ENCODE data around the gene SPTAN1.

Gene SPTAN1

DNA sequence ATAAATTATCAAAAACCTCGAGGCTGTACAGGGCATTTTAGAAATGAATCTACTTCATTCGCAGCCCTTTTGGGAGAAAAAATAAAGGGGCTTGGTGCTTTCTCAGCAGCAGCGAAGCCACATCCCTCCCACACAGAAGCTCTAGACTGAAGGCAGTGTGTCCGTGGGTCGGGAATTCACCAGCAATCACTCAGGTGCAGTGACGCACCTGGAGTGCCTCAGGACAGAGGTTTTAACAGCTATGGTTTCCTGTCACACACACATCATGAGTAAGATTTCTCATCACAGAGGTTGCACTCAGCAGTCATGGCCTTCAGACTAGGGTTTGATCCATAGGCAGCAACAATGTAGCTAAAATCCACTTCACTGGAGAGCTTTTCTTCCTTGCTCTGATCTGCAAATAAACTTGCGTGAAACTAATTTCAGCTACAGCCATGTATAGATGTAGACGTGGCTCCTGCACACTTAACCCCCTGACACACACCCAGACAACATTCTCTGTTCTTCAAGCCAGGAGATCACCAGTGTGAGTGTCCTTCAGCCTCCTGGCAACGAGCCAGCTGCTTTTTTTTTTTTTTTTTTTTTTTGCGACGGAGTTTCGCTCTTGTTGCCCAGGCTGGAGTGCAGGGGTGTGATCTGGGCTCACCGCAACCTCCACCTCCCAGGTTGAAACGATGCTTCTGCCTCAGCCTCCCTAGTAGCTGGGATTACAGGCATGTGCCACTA lies 69.5 kb downstream of the SPTAN1 start:
- Histone ChIP-seq H2AFZ (ENCODE audit: low read length) (no peak overlapping the region), H3K4me1 (ENCODE audit: insufficient read depth, low read length, severe bottlenecking) (no peaks in the 10 kb centered on the region), H3K4me3 (ENCODE audit: low read depth, low read length, poor library complexity, severe bottlenecking) (no peak overlapping the region), H3K9ac (ENCODE audit: low read length) (no peak overlapping the region), H3K79me2 (ENCODE audit: insufficient read depth, low read length) (no peaks in the 10 kb centered on the region), H3F3A (ENCODE audit: insufficient read depth, low read length) (no peaks in the 10 kb centered on the region), H4K20me1 (ENCODE audit: insufficient read depth, low read length) (no peaks in the 10 kb centered on the region), H3K36me3 (ENCODE audit: insufficient read depth, low read length) (peaks cover 78% of the 10 kb centered on the region), H3K27ac (ENCODE audit: low read depth, low read length, poor library complexity, severe bottlenecking) (no peak overlapping the region), H3K4me2 (ENCODE audit: low read length) (no peak overlapping the region), H3K9me2 (ENCODE audit: low read depth, low read length) (no peaks in the 10 kb centered on the region), H3K9me3 (ENCODE audit: low read length) (no peaks in the 10 kb centered on the region), H3K27me3 (ENCODE audit: insufficient read depth, low read length) (no peaks in the 10 kb centered on the region)
- TF ChIP-seq, protein P1, sequence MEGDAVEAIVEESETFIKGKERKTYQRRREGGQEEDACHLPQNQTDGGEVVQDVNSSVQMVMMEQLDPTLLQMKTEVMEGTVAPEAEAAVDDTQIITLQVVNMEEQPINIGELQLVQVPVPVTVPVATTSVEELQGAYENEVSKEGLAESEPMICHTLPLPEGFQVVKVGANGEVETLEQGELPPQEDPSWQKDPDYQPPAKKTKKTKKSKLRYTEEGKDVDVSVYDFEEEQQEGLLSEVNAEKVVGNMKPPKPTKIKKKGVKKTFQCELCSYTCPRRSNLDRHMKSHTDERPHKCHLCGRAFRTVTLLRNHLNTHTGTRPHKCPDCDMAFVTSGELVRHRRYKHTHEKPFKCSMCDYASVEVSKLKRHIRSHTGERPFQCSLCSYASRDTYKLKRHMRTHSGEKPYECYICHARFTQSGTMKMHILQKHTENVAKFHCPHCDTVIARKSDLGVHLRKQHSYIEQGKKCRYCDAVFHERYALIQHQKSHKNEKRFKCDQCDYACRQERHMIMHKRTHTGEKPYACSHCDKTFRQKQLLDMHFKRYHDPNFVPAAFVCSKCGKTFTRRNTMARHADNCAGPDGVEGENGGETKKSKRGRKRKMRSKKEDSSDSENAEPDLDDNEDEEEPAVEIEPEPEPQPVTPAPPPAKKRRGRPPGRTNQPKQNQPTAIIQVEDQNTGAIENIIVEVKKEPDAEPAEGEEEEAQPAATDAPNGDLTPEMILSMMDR (IDR thresholded peaks at IDR 0.05; ENCODE audit: low read length) = no peak
- TF ChIP-seq EZH2 (IDR thresholded peaks at IDR 0.05; ENCODE audit: borderline replicate concordance, low read length) = no peak

DNA sequence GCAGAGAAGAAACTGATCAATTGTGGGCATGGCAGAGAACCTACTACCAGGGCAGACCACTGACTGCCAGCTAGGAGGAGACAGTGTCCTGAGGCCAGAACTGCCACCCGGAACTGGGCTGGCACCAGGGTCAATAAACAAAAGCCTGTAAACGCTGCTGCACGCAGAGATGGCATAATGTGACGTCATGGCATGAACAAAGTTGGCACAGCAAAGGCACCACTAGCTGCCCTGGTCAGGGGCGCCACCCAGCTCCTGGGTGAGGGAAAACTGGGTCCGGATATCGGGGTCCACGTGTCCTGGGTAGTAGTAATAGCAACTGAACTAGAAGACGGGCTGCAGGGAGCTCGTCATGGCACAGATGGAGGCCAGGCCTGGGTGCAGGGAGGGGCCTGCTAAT lies 72.2 kb downstream of the SPTAN1 start:
- H4K20me1 ChIP-seq (ENCODE audit: insufficient read depth, low read length) = no peaks in the 10 kb centered on the region

DNA sequence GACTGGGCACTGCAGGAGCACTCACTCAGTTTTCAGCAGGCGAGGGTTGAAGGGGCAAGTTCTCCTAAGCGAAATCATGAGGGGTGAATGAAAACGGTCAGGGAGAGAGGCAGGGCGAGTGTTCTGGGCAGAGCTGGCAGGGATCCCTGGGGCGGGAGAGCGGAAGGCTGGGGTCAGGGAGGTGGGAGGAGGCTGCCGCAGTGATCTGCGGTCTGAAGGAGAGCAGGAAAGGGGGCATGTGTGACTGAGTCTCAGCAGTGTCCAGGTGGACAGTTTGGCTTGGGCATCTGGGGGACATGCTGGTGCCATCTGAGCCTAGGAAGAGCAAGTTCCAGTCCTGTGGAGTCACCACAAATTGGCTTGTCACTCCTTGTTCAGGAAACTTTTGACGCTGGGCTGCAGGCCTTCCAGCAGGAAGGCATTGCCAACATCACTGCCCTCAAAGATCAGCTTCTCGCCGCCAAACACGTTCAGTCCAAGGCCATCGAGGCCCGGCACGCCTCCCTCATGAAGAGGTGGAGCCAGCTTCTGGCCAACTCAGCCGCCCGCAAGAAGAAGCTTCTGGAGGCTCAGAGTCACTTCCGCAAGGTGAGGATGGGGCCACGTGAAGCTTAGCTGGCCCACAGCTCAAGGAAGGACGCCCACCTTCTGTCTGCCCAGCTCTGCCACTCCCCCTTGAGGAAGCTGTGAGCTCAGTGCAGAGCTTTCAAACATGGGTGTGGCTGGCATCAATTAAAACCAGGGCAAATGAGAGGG lies 73.2 kb downstream of the SPTAN1 start:
- no peak overlapping the region for H3K9ac ChIP-seq (ENCODE audit: low read length)
- no peak overlapping the region for H3K4me2 ChIP-seq (ENCODE audit: low read length)
- H3K79me2 ChIP-seq (ENCODE audit: insufficient read depth, low read length) = no peaks in the 10 kb centered on the region
- TF ChIP-seq, protein P1 (IDR thresholded peaks at IDR 0.05; ENCODE audit: low read length) = 0 out of 2 replicates have a peak, but pooled peaks have one; percentile 14
- no peak for TF ChIP-seq EZH2 (IDR thresholded peaks at IDR 0.05; ENCODE audit: borderline replicate concordance, low read length)
- H3K36me3 ChIP-seq (ENCODE audit: insufficient read depth, low read length) = peaks cover 68% of the 10 kb centered on the region
- H4K20me1 ChIP-seq (ENCODE audit: insufficient read depth, low read length) = no peaks in the 10 kb centered on the region
- H3K9me3 ChIP-seq (ENCODE audit: low read length) = no peaks in the 10 kb centered on the region
- no peaks in the 10 kb centered on the region for H3F3A ChIP-seq (ENCODE audit: insufficient read depth, low read length)
- H2AFZ ChIP-seq (ENCODE audit: low read length) = no peak overlapping the region
- no peak overlapping the region for H3K27ac ChIP-seq (ENCODE audit: low read depth, low read length, poor library complexity, severe bottlenecking)
- no peaks in the 10 kb centered on the region for H3K4me1 ChIP-seq (ENCODE audit: insufficient read depth, low read length, severe bottlenecking)
- no peak overlapping the region for H3K4me3 ChIP-seq (ENCODE audit: low read depth, low read length, poor library complexity, severe bottlenecking)
- no peaks in the 10 kb centered on the region for H3K9me2 ChIP-seq (ENCODE audit: low read depth, low read length)
- no peaks in the 10 kb centered on the region for H3K27me3 ChIP-seq (ENCODE audit: insufficient read depth, low read length)

More for the DNA sequence above, 72.2 kb downstream of the SPTAN1 start:
- Histone ChIP-seq H3K4me1 (ENCODE audit: insufficient read depth, low read length, severe bottlenecking) (no peaks in the 10 kb centered on the region), H3K36me3 (ENCODE audit: insufficient read depth, low read length) (peaks cover 69% of the 10 kb centered on the region), H3F3A (ENCODE audit: insufficient read depth, low read length) (no peaks in the 10 kb centered on the region), H2AFZ (ENCODE audit: low read length) (no peak overlapping the region), H3K4me2 (ENCODE audit: low read length) (no peak overlapping the region), H3K9ac (ENCODE audit: low read length) (no peak overlapping the region), H3K27me3 (ENCODE audit: insufficient read depth, low read length) (no peaks in the 10 kb centered on the region), H3K4me3 (ENCODE audit: low read depth, low read length, poor library complexity, severe bottlenecking) (no peak overlapping the region), H3K9me2 (ENCODE audit: low read depth, low read length) (no peaks in the 10 kb centered on the region), H3K79me2 (ENCODE audit: insufficient read depth, low read length) (no peaks in the 10 kb centered on the region), H3K27ac (ENCODE audit: low read depth, low read length, poor library complexity, severe bottlenecking) (no peak overlapping the region), H3K9me3 (ENCODE audit: low read length) (no peaks in the 10 kb centered on the region)
- TF ChIP-seq EZH2 (IDR thresholded peaks at IDR 0.05; ENCODE audit: borderline replicate concordance, low read length) = no peak
- TF ChIP-seq, protein P1 (IDR thresholded peaks at IDR 0.05; ENCODE audit: low read length) = no peak

All from OCI-LY1 (cell line).